ENCODE data around the gene FCER2.

- TF ChIP-seq, protein P1, sequence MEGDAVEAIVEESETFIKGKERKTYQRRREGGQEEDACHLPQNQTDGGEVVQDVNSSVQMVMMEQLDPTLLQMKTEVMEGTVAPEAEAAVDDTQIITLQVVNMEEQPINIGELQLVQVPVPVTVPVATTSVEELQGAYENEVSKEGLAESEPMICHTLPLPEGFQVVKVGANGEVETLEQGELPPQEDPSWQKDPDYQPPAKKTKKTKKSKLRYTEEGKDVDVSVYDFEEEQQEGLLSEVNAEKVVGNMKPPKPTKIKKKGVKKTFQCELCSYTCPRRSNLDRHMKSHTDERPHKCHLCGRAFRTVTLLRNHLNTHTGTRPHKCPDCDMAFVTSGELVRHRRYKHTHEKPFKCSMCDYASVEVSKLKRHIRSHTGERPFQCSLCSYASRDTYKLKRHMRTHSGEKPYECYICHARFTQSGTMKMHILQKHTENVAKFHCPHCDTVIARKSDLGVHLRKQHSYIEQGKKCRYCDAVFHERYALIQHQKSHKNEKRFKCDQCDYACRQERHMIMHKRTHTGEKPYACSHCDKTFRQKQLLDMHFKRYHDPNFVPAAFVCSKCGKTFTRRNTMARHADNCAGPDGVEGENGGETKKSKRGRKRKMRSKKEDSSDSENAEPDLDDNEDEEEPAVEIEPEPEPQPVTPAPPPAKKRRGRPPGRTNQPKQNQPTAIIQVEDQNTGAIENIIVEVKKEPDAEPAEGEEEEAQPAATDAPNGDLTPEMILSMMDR (IDR thresholded peaks at IDR 0.05; ENCODE audit: borderline replicate concordance, extremely low read depth, low read length, poor library complexity, severe bottlenecking): no peak
- TF ChIP-seq EZH2 (IDR thresholded peaks at IDR 0.05; ENCODE audit: borderline replicate concordance, low read depth, low read length, severe bottlenecking): no peak
Measured at GRCh38 chr19:7734220-7735203, 32.6 kb upstream of the FCER2 start.
